ENCODE data around the gene LIFR.
"Not testable (repeated sequence)": the region's sequence is repeated elsewhere in the genome, so short reads cannot be mapped to it uniquely, and the experiment has no call there.

Gene LIFR

DNA sequence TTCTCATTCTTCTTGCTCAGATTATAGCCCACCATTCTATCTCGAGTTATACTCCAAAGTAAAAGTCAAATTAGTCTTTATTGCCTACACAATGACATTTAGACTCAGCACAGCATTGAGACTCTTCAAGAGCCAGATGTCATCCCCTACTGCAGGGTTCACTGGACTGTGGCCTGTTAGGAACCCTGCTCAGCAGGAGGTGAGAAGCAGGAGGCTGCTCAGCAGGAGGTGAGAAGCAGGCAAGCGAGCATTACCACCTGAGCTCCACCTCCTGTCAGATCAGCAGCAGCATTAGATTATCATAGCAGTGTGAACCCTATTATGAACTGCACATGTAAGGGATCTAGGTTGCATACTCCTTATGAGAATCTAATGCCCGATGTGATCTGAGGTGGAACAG, 12.7 kb upstream of the LIFR start:
- H3K4me3 ChIP-seq (ENCODE audit: low read length) = no peak overlapping the region
- no peak for DNase-seq (ENCODE audit: low read depth)
- TF ChIP-seq, protein P1, sequence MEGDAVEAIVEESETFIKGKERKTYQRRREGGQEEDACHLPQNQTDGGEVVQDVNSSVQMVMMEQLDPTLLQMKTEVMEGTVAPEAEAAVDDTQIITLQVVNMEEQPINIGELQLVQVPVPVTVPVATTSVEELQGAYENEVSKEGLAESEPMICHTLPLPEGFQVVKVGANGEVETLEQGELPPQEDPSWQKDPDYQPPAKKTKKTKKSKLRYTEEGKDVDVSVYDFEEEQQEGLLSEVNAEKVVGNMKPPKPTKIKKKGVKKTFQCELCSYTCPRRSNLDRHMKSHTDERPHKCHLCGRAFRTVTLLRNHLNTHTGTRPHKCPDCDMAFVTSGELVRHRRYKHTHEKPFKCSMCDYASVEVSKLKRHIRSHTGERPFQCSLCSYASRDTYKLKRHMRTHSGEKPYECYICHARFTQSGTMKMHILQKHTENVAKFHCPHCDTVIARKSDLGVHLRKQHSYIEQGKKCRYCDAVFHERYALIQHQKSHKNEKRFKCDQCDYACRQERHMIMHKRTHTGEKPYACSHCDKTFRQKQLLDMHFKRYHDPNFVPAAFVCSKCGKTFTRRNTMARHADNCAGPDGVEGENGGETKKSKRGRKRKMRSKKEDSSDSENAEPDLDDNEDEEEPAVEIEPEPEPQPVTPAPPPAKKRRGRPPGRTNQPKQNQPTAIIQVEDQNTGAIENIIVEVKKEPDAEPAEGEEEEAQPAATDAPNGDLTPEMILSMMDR (conservative IDR thresholded peaks at IDR 0.05; ENCODE audit: low read length) = no peak

DNA sequence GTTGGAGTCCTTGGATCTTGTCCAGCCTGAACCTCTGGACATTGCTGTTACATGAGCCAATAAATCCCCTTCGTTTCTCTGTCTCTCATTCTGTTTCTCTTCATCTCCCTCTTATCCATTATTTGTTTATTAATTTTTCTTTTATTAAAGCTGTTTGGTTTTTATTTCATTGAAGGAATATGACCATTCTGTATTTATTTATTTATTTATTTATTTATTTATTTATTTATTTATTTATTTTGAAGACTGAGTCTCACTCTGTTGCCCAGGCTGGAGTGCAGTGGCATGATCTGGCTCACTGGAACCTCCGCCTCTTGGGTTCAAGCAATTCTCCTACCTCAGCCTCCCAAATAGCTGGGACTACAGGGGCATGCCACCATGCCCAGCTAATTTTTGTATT, 10.9 kb upstream of the LIFR start:
- H3K4me3 ChIP-seq (ENCODE audit: low read length); DNase-seq (ENCODE audit: low read depth): not testable (repeated sequence)

DNA sequence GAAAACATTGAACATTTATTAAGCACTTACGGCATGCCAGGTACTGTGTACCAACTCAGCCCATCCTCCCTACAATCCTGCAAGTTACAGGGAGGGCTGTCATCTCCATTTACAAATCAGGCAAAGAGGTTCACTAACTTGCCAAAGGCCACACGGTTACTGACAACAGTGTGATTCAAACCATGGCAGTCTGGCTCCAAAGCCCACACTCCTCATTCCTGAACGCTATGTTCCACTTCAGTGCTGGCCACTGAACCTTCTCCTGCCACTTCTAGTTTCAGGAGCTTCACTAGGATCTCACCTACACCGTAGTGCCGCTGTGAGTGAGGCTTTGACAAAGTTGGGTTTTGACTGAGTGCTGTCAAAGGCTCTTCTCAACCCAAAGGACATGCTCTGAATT, 7.2 kb upstream of the LIFR start:
- TF ChIP-seq, protein P1 (conservative IDR thresholded peaks at IDR 0.05; ENCODE audit: low read length) = no peak
- no peak for DNase-seq (ENCODE audit: low read depth)
- no peak overlapping the region for H3K4me3 ChIP-seq (ENCODE audit: low read length)

DNA sequence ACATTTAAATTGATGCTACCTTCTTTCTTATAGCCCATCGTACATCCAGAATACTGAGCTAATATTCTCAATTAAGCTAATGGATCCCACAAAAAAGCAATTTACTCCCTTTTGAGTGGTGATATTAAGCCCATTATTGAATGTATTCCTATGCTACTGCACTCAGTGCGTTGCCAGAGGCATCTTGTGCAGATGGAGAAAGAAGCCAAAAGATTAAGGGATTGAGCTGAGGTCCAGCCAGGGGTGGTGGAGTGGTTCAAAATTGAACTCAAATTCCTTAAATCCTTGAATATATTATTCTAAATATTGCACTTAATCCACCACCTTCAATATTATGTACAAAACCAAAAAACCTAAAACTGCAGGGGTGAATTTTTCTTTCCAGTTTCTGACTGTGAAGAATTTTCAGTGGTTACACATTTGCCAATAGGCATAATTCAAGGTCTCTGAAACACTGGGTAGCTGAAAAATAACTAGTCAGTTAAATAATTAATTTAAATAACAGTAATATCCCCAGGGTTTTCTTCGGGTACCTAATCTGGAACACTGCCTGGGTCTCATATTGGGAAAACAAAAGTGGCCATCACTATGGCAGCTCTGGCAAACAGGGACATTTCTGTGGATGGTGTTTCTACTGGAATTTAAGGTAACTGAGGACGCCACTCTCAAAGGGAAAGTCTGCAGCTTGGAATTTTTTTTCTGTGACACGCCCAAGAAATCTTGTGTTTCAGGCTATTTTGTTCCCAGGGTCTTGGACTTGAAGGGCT, 6.2 kb upstream of the LIFR start:
- no peak for DNase-seq (ENCODE audit: low read depth)
- no peak overlapping the region for H3K4me3 ChIP-seq (ENCODE audit: low read length)
- TF ChIP-seq, protein P1 (conservative IDR thresholded peaks at IDR 0.05; ENCODE audit: low read length) = no peak

DNA sequence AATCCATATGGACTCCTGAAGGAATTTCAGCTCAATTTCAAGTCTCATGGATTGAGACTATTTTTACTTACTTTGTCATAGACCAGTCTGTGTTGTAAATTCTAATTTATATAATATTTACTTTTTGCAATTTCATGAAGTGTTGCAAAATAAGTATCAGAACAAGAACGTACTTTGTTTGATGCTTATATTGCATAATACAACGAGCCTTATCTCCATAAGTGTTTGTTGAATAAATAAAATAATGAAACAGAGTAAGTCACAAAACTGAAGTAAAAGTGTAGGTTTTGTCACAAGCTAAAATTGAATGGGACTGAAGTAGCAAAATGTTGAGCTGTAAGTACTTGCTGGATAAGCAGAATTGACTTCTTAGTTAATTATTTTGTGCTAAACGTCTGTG, 3.0 kb upstream of the LIFR start:
- TF ChIP-seq, protein P1 (conservative IDR thresholded peaks at IDR 0.05; ENCODE audit: low read length) = no peak
- H3K4me3 ChIP-seq (ENCODE audit: low read length) = no peak overlapping the region
- no peak for DNase-seq (ENCODE audit: low read depth)

DNA sequence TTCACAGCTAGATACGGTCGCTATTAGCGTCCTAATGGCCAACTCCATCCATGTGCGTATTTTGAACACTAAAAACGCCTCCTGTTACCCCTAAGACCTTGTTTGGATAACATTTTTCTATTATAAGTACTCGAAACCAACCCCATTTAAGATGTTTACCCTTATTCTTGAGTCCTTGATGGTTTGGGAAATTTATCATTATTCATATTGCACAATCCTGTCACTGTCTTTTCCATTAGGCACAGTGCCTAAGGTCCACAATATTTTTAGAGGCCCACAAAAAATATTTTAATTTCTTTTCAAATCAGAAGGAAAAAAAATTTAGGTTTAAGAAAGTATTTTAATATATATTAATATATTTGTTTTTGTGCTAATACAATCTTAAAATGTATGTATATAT, 1.3 kb upstream of the LIFR start:
- TF ChIP-seq, protein P1 (conservative IDR thresholded peaks at IDR 0.05; ENCODE audit: low read length) = no peak
- DNase-seq (ENCODE audit: low read depth) = no peak
- H3K4me3 ChIP-seq (ENCODE audit: low read length) = peak overlapping the region; percentile 76

DNA sequence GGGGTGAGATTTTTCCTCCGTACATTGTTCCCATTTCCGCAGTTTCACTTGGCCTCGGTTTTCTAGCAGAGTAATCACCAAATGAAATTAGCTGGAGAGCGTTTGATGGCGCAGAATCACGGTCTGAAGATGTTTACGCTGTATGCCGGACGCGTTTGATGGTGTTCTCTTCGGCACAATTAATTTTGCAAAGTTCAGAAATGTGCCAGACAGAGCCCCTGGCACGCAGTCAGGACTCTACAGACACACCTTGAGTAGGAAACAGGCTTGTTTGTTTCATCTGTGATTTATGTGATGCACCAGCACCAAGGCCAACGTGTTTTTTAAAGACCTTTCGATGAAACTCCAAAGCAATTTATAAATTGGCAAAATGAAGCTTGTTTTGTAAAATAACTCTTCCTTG, 863 bp upstream of the LIFR start:
- DNase-seq (ENCODE audit: low read depth) = no peak
- TF ChIP-seq, protein P1 (conservative IDR thresholded peaks at IDR 0.05; ENCODE audit: low read length) = no peak
- H3K4me3 ChIP-seq (ENCODE audit: low read length) = peak overlapping the region; percentile 76

All from AG10803 (cell line).